ENCODE results near the gene KCNK5.

Gene KCNK5

GRCh38 chr6:39226639-39227329 is 2.5 kb downstream of the KCNK5 start:
- no peak overlapping the region for H2AFZ ChIP-seq (ENCODE audit: low read depth, low read length)
- H3K9me3 ChIP-seq (ENCODE audit: insufficient read depth, low read length, severe bottlenecking), result no peaks in the 10 kb centered on the region
- ATAC-seq (ENCODE audit: insufficient read depth, low read depth) (no peak), DNase-seq (no peak)
- TF ChIP-seq EZH2 (IDR thresholded peaks at IDR 0.05; ENCODE audit: borderline replicate concordance, low read depth, low read length, severe bottlenecking) (no peak), CTCF (IDR thresholded peaks at IDR 0.05; ENCODE audit: borderline replicate concordance, extremely low read depth, low read length, poor library complexity, severe bottlenecking) (no peak)
- no peaks in the 10 kb centered on the region for H3K79me2 ChIP-seq (ENCODE audit: insufficient read depth, low read length)
- no peaks in the 10 kb centered on the region for H3K36me3 ChIP-seq (ENCODE audit: insufficient read depth, low read length)
- no peak overlapping the region for H3K9ac ChIP-seq (ENCODE audit: low read depth, low read length)
- H3K4me1 ChIP-seq (ENCODE audit: insufficient read depth, low read length), result no peaks in the 10 kb centered on the region
- no peak overlapping the region for H3K4me2 ChIP-seq (ENCODE audit: insufficient read depth, low read length)
- no peak overlapping the region for H3K27ac ChIP-seq (ENCODE audit: low read length)
- H4K20me1 ChIP-seq (ENCODE audit: insufficient read depth, low read length), result no peaks in the 10 kb centered on the region
- H3K4me3 ChIP-seq (ENCODE audit: low read depth in 1 of 2, low read length in 2 of 2), result no peak overlapping the region
- peaks cover 37% of the 10 kb centered on the region for H3K27me3 ChIP-seq (ENCODE audit: insufficient read depth, low read length, poor library complexity)

GRCh38 chr6:39225946-39226437 is 3.3 kb downstream of the KCNK5 start:
- no peaks in the 10 kb centered on the region for H3K9me3 ChIP-seq (ENCODE audit: insufficient read depth, low read length, severe bottlenecking)
- peaks cover 37% of the 10 kb centered on the region for H3K27me3 ChIP-seq (ENCODE audit: insufficient read depth, low read length, poor library complexity)
- no peak overlapping the region for H3K4me3 ChIP-seq (ENCODE audit: low read depth in 1 of 2, low read length in 2 of 2)
- no peaks in the 10 kb centered on the region for H3K36me3 ChIP-seq (ENCODE audit: insufficient read depth, low read length)
- no peak overlapping the region for H3K4me2 ChIP-seq (ENCODE audit: insufficient read depth, low read length)
- H3K4me1 ChIP-seq (ENCODE audit: insufficient read depth, low read length), result no peaks in the 10 kb centered on the region
- no peak for TF ChIP-seq EZH2 (IDR thresholded peaks at IDR 0.05; ENCODE audit: borderline replicate concordance, low read depth, low read length, severe bottlenecking)
- TF ChIP-seq CTCF (IDR thresholded peaks at IDR 0.05; ENCODE audit: borderline replicate concordance, extremely low read depth, low read length, poor library complexity, severe bottlenecking), result no peak
- no peak overlapping the region for H3K27ac ChIP-seq (ENCODE audit: low read length)
- no peak overlapping the region for H3K9ac ChIP-seq (ENCODE audit: low read depth, low read length)
- DNase-seq (peak; percentile 60), ATAC-seq (ENCODE audit: insufficient read depth, low read depth) (peak; percentile 73)
- H4K20me1 ChIP-seq (ENCODE audit: insufficient read depth, low read length), result no peaks in the 10 kb centered on the region
- H3K79me2 ChIP-seq (ENCODE audit: insufficient read depth, low read length), result no peaks in the 10 kb centered on the region
- no peak overlapping the region for H2AFZ ChIP-seq (ENCODE audit: low read depth, low read length)

GRCh38 chr6:39225543-39225942 is 3.7 kb downstream of the KCNK5 start:
- Histone ChIP-seq H4K20me1 (ENCODE audit: insufficient read depth, low read length) (no peaks in the 10 kb centered on the region), H3K27ac (ENCODE audit: low read length) (no peak overlapping the region), H3K9ac (ENCODE audit: low read depth, low read length) (no peak overlapping the region), H3K4me2 (ENCODE audit: insufficient read depth, low read length) (no peak overlapping the region), H2AFZ (ENCODE audit: low read depth, low read length) (no peak overlapping the region), H3K4me1 (ENCODE audit: insufficient read depth, low read length) (no peaks in the 10 kb centered on the region), H3K4me3 (ENCODE audit: low read depth in 1 of 2, low read length in 2 of 2) (no peak overlapping the region), H3K36me3 (ENCODE audit: insufficient read depth, low read length) (no peaks in the 10 kb centered on the region), H3K9me3 (ENCODE audit: insufficient read depth, low read length, severe bottlenecking) (no peaks in the 10 kb centered on the region), H3K79me2 (ENCODE audit: insufficient read depth, low read length) (no peaks in the 10 kb centered on the region), H3K27me3 (ENCODE audit: insufficient read depth, low read length, poor library complexity) (peaks cover 37% of the 10 kb centered on the region)
- ATAC-seq (ENCODE audit: insufficient read depth, low read depth) (no peak), DNase-seq (no peak)
- TF ChIP-seq EZH2 (IDR thresholded peaks at IDR 0.05; ENCODE audit: borderline replicate concordance, low read depth, low read length, severe bottlenecking) (no peak), CTCF (IDR thresholded peaks at IDR 0.05; ENCODE audit: borderline replicate concordance, extremely low read depth, low read length, poor library complexity, severe bottlenecking) (no peak)
